GM19467 (cell line): ENCODE measurements around the gene DTNBP1.

Experiments
- ATAC-seq: cut with Tn5 transposase; IDR thresholded peaks from one replicate; pipeline ENCODE4 v1.9.1; 2021; ENCODE audit warnings: mild to moderate bottlenecking, moderate library complexity; ENCODE audit not compliant: unreplicated experiment

DTNBP1 gene

DNA sequence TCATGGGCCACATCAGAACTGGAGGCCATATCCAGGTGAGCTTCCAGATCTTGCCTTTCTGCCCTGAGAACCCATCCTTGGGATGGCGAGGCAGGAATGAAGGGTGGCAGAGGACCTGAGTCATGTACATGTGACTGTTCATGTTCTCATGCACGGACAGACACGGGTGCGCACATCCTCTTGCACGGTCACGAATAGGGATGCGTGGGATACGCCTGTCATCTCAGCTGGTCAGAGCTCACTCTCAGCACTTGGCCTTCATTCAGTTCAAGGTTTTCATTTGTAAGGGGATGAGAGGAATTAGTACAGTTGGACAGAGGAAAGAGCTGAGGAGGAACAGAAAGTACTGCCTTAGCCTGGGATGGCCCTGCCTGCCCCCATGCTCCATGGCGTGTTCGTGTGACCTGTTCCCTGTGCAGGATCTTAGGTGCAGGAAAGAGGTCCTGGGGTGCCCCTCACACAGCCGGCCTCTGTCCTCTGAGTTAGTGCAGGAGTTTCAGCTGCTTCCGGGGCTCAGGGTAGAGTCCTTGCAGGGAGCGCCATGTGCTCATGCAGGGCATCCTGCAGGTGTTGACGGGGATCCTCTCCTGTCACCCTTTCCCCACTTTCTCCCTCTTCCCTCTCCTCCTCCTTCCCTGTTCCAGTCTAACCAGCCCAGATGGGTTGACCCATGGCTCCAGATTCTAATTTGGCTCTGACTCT lies 173.4 kb downstream of the DTNBP1 start:
- ATAC-seq = no peak

DNA sequence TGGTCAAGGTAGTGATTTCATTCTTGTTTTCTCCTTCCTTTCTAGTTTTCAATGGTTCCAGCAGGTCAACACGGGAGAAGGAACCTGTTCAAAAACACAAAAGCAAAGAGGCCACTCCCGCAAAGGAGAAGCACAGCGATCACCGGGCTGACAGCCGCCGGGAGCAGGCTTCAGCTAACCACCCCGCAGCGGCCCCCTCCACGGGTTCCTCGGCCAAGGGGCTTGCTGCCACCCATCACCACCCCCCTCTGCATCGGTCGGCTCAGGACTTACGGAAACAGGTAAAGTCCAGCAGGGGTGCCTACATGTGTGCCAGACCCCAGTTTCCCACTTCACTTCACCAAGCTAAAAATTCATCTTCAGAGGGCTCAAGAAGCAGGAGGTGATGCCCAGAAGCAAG lies 175.6 kb downstream of the DTNBP1 start:
- no peak for ATAC-seq

GRCh38 chr6:15485936-15486335 lies 176.9 kb downstream of the DTNBP1 start:
- no peak for ATAC-seq

- ATAC-seq = no peak
These were observed 178.0 kb downstream of the DTNBP1 start for GRCh38 chr6:15484821-15485220.

DNA sequence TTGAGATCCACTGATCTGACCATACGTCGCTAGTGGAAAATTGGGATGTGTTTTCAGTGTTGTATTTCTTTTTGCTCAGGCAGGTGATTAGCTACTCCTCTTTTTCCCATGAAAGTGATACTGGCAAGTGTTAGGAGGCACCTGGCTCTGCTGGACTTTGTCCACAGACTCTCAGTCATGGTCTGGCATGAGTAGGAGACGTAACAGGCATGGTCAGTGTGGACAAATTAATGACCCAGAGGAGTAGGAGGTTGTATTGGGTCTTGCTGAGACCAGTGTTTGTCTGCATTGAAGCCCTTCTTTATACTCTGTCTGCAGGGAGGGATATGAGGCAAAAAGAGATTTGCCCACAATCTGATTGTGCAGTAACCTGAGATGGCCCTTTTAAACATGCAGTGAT lies 178.7 kb downstream of the DTNBP1 start:
- ATAC-seq = no peak

- ATAC-seq = no peak
These were observed 179.8 kb downstream of the DTNBP1 start for GRCh38 chr6:15483060-15483459.

DNA sequence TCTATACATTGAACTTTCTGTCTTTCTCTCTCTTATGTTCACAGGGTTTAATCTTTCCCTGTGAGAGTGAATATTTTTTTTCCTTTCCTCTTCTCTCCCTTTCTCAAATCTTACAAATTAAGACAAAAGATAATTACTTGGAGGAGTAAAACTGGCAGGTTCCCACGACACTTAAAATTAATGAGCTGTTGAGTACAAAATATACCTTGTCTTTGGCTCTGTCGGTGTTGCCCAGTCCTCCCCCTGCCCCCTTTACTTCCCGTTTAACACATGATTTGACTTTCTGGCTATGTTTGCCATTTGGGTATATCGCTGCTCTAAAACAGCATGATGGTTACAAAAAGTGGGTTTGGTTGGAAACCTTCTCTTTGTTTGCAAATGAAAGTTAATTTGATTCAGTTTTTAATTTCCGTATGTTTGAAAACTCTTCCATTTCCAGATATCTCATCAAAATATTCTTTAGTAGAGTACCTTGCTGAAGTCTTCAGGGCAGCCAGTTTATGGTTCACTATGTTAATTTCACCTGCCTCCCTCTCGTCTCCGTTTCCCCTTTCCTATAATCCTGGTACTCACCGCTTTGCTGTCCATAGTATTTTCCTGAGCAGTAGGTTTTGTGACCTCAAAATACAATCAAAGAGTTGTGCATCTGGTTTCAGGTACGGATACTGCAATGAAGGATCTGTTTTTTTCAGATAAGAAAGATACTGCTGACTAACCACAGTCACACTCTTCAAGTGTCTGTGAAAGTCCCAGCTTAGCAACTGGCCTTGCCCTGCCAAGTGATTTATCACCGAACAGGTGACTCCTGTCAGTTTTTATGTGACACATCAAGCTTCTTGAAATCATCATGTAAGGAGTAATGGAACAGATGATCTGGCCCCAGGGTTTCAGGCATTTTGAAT lies 181.2 kb downstream of the DTNBP1 start:
- no peak for ATAC-seq

- ATAC-seq = no peak
These were observed 182.3 kb downstream of the DTNBP1 start for GRCh38 chr6:15480525-15480924.

- no peak for ATAC-seq
These were observed 183.1 kb downstream of the DTNBP1 start for GRCh38 chr6:15479761-15480160.

DNA sequence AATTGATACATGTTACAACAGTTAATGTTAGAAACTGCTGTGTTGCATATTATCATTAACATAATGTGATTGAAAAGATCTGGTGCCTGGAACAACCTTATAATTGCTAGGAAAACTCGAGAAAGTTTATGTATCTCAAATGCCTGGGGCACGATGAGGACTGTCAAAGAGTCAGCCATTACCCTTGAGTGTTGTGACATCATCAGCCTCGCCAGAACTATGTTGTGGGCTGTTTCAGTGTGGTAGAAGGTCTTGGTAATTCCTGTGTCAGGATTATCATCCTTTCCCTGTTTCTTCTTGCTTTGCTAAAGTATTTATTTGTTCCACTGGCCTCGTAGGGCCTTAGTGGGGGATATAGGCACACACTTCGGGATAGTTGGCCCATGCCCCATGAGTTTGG lies 185.1 kb downstream of the DTNBP1 start:
- ATAC-seq = no peak

DNA sequence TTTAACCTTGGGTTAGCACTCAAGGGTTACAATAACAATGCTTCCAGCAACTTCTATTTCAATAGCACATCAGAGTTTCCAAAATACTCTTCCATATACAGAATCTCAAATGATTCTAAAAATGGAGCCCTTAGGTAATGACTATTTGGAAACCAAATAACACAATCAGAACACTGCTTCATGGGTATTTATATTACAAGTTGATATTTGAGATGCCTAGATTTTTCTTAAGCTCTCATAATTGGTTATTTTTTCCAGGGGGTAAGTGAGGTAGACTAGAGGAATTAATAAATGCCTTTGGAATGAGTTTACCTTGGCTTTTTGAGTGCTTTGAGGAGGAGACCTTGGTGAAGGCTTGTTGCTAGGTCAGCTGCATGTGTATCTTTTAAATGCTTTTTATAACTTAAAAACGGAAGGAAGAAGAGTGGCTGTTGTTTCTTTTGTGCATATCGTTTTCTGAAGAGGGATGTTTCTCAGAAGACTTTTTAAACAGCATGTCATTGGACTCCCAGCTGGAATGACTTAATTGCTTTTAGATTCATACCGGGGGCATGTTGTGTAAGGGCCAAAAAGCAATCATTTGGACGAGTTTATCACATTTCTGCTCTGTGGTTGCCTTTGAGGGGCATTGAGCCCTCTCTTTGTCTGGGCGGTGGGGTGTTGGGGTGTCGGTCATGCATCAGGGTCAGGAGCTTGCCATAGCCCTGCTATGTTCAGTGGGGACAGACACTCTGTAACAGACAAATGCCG lies 186.0 kb downstream of the DTNBP1 start:
- no peak for ATAC-seq

- ATAC-seq = no peak
These were observed 187.0 kb downstream of the DTNBP1 start for GRCh38 chr6:15475872-15476271.

- no peak for ATAC-seq
These were observed 187.6 kb downstream of the DTNBP1 start for GRCh38 chr6:15475261-15475660.

- no peak for ATAC-seq
These were observed 188.6 kb downstream of the DTNBP1 start for GRCh38 chr6:15474196-15474595.

DNA sequence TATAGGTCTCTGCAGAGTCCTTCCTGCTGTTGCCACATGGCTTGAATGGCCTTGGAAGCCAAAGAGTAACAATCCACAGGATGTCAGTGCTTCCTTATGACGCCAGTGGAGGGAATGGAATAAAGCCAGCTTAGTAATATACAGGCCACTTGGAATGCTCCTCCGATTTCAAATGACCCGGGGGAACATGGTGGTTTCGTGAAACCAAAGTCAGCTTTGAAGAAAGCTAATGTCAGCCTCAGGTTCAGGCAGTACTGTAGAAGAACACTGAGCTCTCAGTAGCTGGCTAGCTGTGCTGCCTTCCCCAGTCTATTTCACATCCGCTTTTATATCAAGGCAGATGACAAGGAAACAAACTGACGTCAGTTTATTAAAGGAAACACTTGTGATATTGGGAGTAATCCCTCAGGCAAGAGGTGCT lies 189.1 kb downstream of the DTNBP1 start:
- no peak for ATAC-seq

DNA sequence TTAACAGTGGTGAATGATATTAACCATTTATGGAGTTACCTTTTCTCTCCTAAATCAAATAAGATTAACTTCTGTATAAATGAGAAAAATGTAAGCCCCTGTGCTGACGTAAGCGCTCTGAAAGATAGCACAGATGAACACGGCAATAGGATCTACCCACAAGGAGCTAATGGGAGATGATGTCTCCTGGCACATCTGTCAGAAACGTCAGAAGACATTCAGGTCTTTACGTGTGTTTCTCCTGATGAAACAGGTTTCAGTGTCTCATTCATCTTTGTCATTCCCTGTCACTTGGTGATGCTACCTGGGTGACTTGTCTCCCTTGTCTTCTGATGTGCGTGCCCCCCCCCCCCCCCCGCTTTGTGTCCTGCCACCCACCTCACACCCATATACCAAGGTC lies 189.7 kb downstream of the DTNBP1 start:
- no peak for ATAC-seq
